NCI-H345 treated with DMSO at 0.1 percent for 48 hours (cell line): ENCODE data around the gene PIGU.
"Not testable (repeated sequence)": the region's sequence is repeated elsewhere in the genome, so short reads cannot be mapped to it uniquely, and the experiment has no call there.

Experiments used
- DNase-seq: peaks from one replicate; lab custom pipeline; 2025; ENCODE audit not compliant: unreplicated experiment; lab: John Stamatoyannopoulos, UW

The PIGU gene

DNA sequence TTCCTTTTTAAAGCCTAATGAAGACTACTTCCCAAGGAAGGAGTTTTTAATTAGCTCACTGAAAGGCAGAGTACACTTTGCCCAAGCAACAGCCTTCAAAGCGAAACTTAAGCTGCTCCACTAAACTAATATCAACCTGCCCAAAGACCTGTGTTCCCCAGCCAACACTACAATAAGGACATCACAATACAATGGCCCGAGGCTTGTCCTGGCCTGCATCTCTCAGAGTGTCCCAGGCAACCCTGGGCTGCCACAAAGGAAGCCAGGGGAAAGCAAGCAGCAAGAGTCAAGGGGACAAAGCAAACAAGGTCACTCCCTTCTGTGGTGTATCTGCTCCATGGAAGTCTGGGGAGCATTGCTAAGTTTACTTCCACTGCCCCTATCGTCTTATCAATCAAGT lies 52.3 kb downstream of the PIGU start:
- no peak for DNase-seq

- DNase-seq: no peak
These were observed 54.0 kb downstream of the PIGU start for GRCh38 chr20:34622821-34623451.

GRCh38 chr20:34621383-34622367 lies 55.2 kb downstream of the PIGU start:
- DNase-seq: no peak

GRCh38 chr20:34621036-34621343 lies 55.9 kb downstream of the PIGU start:
- no peak for DNase-seq

DNA sequence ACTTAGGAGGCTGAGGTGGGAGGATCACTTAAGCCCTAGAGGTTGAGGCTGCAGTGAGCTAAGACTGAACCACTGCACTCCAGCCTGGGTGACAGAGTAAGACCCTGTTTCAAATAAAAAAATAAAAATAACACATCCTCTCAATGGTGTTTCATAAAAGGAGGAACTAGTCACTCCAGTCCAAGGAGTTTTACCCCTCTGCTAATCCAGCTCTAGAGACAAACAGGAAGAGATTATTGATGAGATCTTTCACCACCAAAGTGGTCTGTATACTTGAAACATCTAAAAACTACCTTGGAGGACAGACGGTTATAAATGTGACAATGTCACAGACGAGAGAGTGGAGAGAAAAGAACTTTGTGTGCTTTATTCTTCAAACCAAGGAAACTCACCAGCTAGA lies 58.2 kb downstream of the PIGU start:
- DNase-seq: no peak

- not testable (repeated sequence) for DNase-seq
These were observed 60.0 kb downstream of the PIGU start for GRCh38 chr20:34616913-34617312.

- DNase-seq: no peak
These were observed 61.4 kb downstream of the PIGU start for GRCh38 chr20:34615477-34615876.

GRCh38 chr20:34611976-34612375 lies 64.9 kb downstream of the PIGU start:
- DNase-seq: not testable (repeated sequence)

- no peak for DNase-seq
These were observed 69.8 kb downstream of the PIGU start for GRCh38 chr20:34607066-34607465.

GRCh38 chr20:34604980-34605788 lies 71.7 kb downstream of the PIGU start:
- DNase-seq: no peak

GRCh38 chr20:34600892-34601653 lies 75.8 kb downstream of the PIGU start:
- no peak for DNase-seq

DNA sequence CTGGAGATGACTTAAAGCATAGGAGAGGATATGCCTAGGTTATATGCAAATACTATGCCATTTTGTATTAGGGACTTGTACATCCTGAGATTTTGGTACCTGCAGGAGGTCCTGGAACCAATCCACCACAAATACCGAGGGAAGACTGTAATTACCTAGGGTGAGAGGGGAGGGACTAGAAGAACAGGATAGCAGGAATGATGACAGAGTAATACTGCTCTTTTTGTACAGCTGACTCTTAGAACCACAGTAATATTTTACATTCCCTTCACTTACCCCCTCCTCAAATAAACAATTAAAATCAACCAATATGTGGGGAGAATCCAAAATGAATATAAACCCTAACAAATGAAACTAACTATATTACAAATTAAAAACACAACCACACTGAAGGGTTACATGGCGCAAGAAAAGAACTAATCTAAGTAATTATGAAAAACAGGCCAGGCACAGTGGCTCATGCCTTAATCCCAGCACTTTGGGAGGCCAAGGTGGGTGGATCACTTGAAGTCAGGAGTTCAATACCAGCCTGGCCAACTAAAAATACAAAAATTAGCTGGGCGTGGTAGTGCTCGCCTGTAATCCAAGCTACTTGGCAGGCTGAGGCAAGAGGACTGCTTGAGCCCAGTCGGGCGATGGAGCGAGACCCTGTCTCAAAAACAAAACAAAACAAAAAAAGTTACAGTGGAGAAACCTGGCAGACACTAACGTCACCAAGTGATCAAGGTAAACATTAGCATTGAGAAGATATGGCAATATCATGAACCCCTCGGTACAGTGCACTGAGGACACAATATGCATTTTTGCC lies 81.3 kb downstream of the PIGU start:
- DNase-seq: no peak

DNA sequence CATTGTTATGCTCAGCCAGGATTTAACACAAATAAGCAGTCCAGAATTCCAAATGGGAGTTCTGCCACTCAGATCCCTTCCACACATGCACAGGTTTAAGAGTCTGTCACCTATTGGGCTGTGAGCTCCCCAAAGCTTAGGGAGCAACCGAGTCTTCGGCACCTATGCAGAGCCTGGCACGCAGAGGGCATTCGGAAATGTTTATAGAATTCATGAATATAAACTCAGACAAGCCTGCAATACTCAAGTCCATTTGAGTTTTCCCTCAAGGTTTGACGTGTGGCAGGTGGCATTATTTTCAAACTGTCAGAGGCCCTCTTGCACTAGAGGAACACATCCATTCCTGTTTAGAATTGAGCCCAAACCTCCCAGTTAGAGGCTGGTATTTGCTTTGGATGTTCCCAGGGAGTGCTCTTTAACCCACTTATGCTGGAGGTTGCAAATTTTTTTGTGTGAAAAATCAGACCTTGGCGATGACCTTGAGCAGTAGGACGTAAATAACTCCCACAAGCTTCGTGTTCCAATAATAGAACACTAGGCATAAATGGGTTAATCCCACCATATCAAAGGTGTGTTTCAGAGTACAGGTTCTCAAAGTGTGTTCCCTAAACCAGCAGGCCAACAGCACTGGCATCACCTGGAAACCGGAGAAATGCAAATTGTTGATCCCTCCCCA lies 90.3 kb downstream of the PIGU start:
- no peak for DNase-seq

DNA sequence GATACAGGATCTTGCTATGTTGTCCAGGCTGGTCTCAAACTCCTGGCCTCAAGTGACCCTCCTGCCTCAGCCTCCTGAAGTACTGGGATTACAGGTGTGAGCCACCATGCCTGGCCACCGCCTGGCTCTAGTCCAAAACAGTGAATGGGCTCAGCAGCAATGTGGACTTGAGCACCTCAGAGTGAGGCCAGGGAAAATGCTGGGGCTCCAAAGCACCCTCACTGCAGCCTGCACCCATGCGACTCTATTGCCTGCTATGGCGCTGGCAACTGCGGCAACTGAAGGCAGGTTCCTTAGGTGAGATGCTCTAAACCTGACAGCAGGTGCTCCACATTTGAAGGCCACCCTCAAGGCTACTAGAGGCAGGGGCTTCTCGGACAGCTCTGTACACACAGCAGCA lies 91.9 kb downstream of the PIGU start:
- DNase-seq: no peak

DNA sequence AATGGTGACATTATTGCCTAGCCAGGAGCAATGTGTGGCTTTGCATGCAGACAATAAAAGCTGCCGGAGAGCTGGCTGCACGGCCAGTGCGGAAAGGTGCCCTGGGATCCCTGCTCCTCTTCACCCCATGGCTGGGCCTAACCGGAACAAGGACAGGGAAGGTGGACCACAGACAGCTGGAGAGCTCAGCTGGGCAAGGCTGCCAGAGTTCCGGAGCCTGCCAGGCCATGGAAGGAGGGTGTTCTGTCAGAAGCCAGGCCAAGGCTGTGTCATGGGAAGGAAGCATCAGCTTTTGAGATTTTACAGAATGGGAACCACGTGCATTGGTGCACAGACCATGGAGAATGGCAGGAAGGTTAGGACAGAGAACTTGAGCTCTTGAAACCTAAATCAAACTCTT lies 93.3 kb downstream of the PIGU start:
- no peak for DNase-seq

DNA sequence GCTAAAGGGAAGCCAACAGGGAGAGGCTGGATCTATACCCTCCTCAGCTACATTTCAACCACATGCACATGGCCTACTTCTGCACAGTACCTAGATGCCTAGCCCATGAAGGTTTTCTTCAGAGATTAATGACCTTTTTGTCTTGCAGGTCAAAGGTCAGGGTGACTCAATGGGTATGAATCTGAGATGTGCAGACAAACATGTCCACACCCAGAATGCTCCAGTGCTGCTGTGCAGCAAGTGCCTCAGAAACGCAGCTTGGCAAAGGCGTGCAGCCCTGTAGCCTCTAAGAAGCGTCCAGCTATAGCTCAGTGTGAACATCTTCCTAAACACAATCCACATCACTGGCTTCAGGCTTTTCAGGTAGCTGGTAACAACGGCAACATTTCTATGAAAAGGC lies 94.0 kb downstream of the PIGU start:
- DNase-seq: no peak

- no peak for DNase-seq
These were observed 94.7 kb downstream of the PIGU start for GRCh38 chr20:34582221-34582620.

- DNase-seq: no peak
These were observed 95.3 kb downstream of the PIGU start for GRCh38 chr20:34581341-34582184.
